H9 (cell line): Measurements from ENCODE around the gene MAGEB4. TPM values are rescaled to one million over a fixed set of nuclear protein-coding genes. Genes with fewer than 3 reads are reported as not detected.

Source experiments
- DNase-seq: peaks from one replicate; pipeline ENCODE4 v3.0.0-alpha.2; 2017
- H2AFZ ChIP-seq: one replicate; pipeline ENCODE4 v1.6.1; 2013; ENCODE audit warnings: mild to moderate bottlenecking, low read length, control low read depth, moderate library complexity
- H2AK5ac ChIP-seq: 2 replicates; pipeline ENCODE4 v1.6.1; 2013; ENCODE audit warnings: low read length, control low read depth, mixed read lengths; ENCODE audit not compliant: insufficient read length
- H2BK120ac ChIP-seq: one replicate; pipeline ENCODE4 v1.6.1; 2013; ENCODE audit warnings: low read depth, mild to moderate bottlenecking, low read length, control low read depth, inconsistent platforms; ENCODE audit not compliant: poor library complexity, severe bottlenecking
- H2BK12ac ChIP-seq: 2 replicates; pipeline ENCODE4 v1.6.1; 2013; ENCODE audit warnings: low read length, control low read depth, mixed read lengths, low read depth; ENCODE audit not compliant: insufficient read length
- H2BK15ac ChIP-seq: 2 replicates; pipeline ENCODE4 v1.6.1; 2013; ENCODE audit warnings: low read depth, low read length, control low read depth
- H2BK20ac ChIP-seq: one replicate; pipeline ENCODE4 v1.6.1; 2013; ENCODE audit warnings: low read depth, mild to moderate bottlenecking, low read length, control low read depth, inconsistent platforms; ENCODE audit not compliant: poor library complexity, severe bottlenecking
- H2BK5ac ChIP-seq: 2 replicates; pipeline ENCODE4 v1.6.1; 2013; ENCODE audit warnings: low read length, control low read depth, mixed read lengths; ENCODE audit not compliant: insufficient read length
- H3K14ac ChIP-seq: 2 replicates; pipeline ENCODE4 v1.6.1; 2013; ENCODE audit warnings: low read length, control low read depth; ENCODE audit not compliant: insufficient read depth
- H3K18ac ChIP-seq: 2 replicates; pipeline ENCODE4 v1.6.1; 2013; ENCODE audit warnings: low read depth, mild to moderate bottlenecking, mixed read lengths, low read length, control low read depth; ENCODE audit not compliant: insufficient read length
- H3K23ac ChIP-seq: 2 replicates; pipeline ENCODE4 v1.6.1; 2013; ENCODE audit warnings: low read length, control low read depth, mixed read lengths, low read depth; ENCODE audit not compliant: insufficient read length
- H3K23me2 ChIP-seq: 2 replicates; pipeline ENCODE4 v1.6.1; 2013; ENCODE audit warnings: low read depth, mild to moderate bottlenecking, mixed read lengths, low read length, control low read depth; ENCODE audit not compliant: insufficient read length, poor library complexity, severe bottlenecking
- H3K27ac ChIP-seq: 2 replicates; pipeline ENCODE4 v1.5.1; 2013; ENCODE audit warnings: low read length, control low read depth, mixed read lengths, low read depth; ENCODE audit not compliant: insufficient read length
- H3K27me3 ChIP-seq: 2 replicates; pipeline ENCODE4 v1.6.1; 2013; ENCODE audit warnings: low read length, control low read depth, inconsistent platforms; ENCODE audit not compliant: insufficient read depth
- H3K4ac ChIP-seq: 2 replicates; pipeline ENCODE4 v1.6.1; 2013; ENCODE audit warnings: low read depth, mild to moderate bottlenecking, control low read depth, inconsistent platforms, low read length, moderate library complexity
- H3K4me1 ChIP-seq: 2 replicates; pipeline ENCODE4 v1.6.1; 2013; ENCODE audit warnings: low read length, control low read depth, inconsistent platforms; ENCODE audit not compliant: insufficient read depth
- H3K4me2 ChIP-seq: 2 replicates; pipeline ENCODE4 v1.6.1; 2013; ENCODE audit warnings: low read length, control low read depth, mixed read lengths; ENCODE audit not compliant: insufficient read length, insufficient read depth
- H3K56ac ChIP-seq: 2 replicates; pipeline ENCODE4 v1.6.1; 2013; ENCODE audit warnings: low read depth, mild to moderate bottlenecking, mixed read lengths, low read length, control low read depth; ENCODE audit not compliant: insufficient read length
- H3K79me1 ChIP-seq: 2 replicates; pipeline ENCODE4 v1.6.1; 2013; ENCODE audit warnings: low read depth, mild to moderate bottlenecking, moderate library complexity, low read length, control low read depth, inconsistent platforms; ENCODE audit not compliant: insufficient read depth, poor library complexity, severe bottlenecking
- H3K79me2 ChIP-seq: 2 replicates; pipeline ENCODE4 v1.6.1; 2013; ENCODE audit warnings: low read length, control low read depth, inconsistent platforms; ENCODE audit not compliant: insufficient read depth
- H3K9ac ChIP-seq: 2 replicates; pipeline ENCODE4 v1.6.1; 2013; ENCODE audit warnings: low read length, control low read depth, mixed read lengths; ENCODE audit not compliant: insufficient read length; ENCODE audit errors: extremely low read depth
- H3K9me3 ChIP-seq: one replicate; pipeline ENCODE4 v1.6.1; 2013; ENCODE audit warnings: low read depth, low read length, inconsistent platforms; ENCODE audit not compliant: control insufficient read depth
- H3T11ph ChIP-seq: one replicate; pipeline ENCODE4 v1.6.1; 2013; ENCODE audit warnings: mild to moderate bottlenecking, low read length, control low read depth, inconsistent platforms
- H4K20me1 ChIP-seq: one replicate; pipeline ENCODE4 v1.6.1; 2013; ENCODE audit not compliant: control insufficient read depth, insufficient read length, insufficient read depth
- H4K5ac ChIP-seq: 2 replicates; pipeline ENCODE4 v1.6.1; 2013; ENCODE audit warnings: low read depth, mild to moderate bottlenecking, mixed read lengths, low read length, control low read depth; ENCODE audit not compliant: insufficient read length
- H4K8ac ChIP-seq: replicated peaks from 2 replicates; pipeline ENCODE4 v1.6.1; 2013; ENCODE audit warnings: low read length, control low read depth, mixed read lengths, low read depth; ENCODE audit not compliant: insufficient read length
- H4K91ac ChIP-seq: 2 replicates; pipeline ENCODE4 v1.6.1; 2013; ENCODE audit warnings: low read depth, mild to moderate bottlenecking, moderate library complexity, mixed read lengths, low read length, control low read depth; ENCODE audit not compliant: insufficient read length
- H3K27ac Mint-ChIP-seq, 3 experiments: 2 replicates in 2 of 3; 3 replicates in 1 of 3; pipeline ENCODE4 v1.8.0; 2020 to 2021; ENCODE audit warnings: mixed read lengths in 3 of 3, mild to moderate bottlenecking in 1 of 3, moderate library complexity in 1 of 3
- H3K27me3 Mint-ChIP-seq: 2 replicates; pipeline ENCODE4 v1.8.0; 2021; ENCODE audit warnings: low read depth, mild to moderate bottlenecking, moderate library complexity, mixed read lengths
- H3K36me3 Mint-ChIP-seq, 3 experiments: 2 replicates in 2 of 3; 3 replicates in 1 of 3; pipeline ENCODE4 v1.8.0; 2020 to 2021; ENCODE audit warnings: low read depth in 3 of 3, mixed read lengths in 3 of 3; ENCODE audit not compliant: insufficient read depth in 1 of 3
- H3K4me1 Mint-ChIP-seq, 2 experiments: 2 replicates each; pipeline ENCODE4 v1.8.0; 2020; ENCODE audit warnings: mixed read lengths in 2 of 2
- H3K4me3 Mint-ChIP-seq, 2 experiments: 2 replicates in 1 of 2; 3 replicates in 1 of 2; pipeline ENCODE4 v1.8.0; 2020 to 2021; ENCODE audit warnings: mild to moderate bottlenecking in 2 of 2, mixed read lengths in 2 of 2, moderate library complexity in 1 of 2
- H3K9me3 Mint-ChIP-seq, 2 experiments: 2 replicates in 1 of 2; 3 replicates in 1 of 2; pipeline ENCODE4 v1.8.0; 2020; ENCODE audit warnings: mild to moderate bottlenecking in 2 of 2, mixed read lengths in 2 of 2, moderate library complexity in 1 of 2
- CTCF ChIP-seq: fragments of 200-600 bp; sonication (generic); conservative IDR thresholded peaks from 3 replicates; pipeline ENCODE4 v1.8.0; 2021; ENCODE audit warnings: antibody characterized with exemption, mild to moderate bottlenecking
- WGBS: extraction: QIAGEN DNeasy Blood & Tissue Kit; methylation state at CpG from one replicate; pipeline ENCODE4 v1.1.7; 2013; ENCODE audit warnings: missing lambda C conversion rate, low lambda C conversion rate, mixed read lengths; ENCODE audit not compliant: insufficient read length; ENCODE audit errors: extremely low coverage; 5-methylcytosine and 5-hydroxymethylcytosine counted together
- total RNA-seq: library from RNA; stranded (reverse); gene quantifications from 2 replicates; pipeline ENCODE4 v1.2.1, GENCODE V29; 2021

Gene MAGEB4
- total RNA-seq, 1 experiment from 2014 or later: 0.11 TPM

GRCh38 chrX:30262763-30263162, 21.0 kb downstream of the MAGEB4 start:
- Histone ChIP-seq H2BK120ac (no peak overlapping the region), H3K79me1 (no peaks in the 10 kb centered on the region), H3K79me2 (no peaks in the 10 kb centered on the region), H4K91ac (no peak overlapping the region), H3K14ac (no peak overlapping the region), H3K27me3 (no peaks in the 10 kb centered on the region), H4K5ac (no peak overlapping the region), H2AK5ac (no peak overlapping the region), H2BK20ac (no peak overlapping the region), H2AFZ (no peak overlapping the region), H3K4me2 (no peak overlapping the region), H3K23ac (no peak overlapping the region), H2BK12ac (no peak overlapping the region), H3K4ac (no peak overlapping the region), H3K18ac (no peak overlapping the region), H3T11ph (no peak overlapping the region), H2BK5ac (no peak overlapping the region), H2BK15ac (no peak overlapping the region), H3K56ac (no peak overlapping the region), H4K20me1 (no peaks in the 10 kb centered on the region), H3K27ac (no peak overlapping the region), H3K23me2 (no peaks in the 10 kb centered on the region), H3K9me3 (no peaks in the 10 kb centered on the region), H3K9ac (no peak overlapping the region), H4K8ac (no peak overlapping the region), H3K4me1 (no peaks in the 10 kb centered on the region)
- H3K36me3 Mint-ChIP-seq: 0 out of 7 replicates have a peak, but pooled peaks cover 0 to 3% (median 0%) of the 10 kb centered on the region in 3 experiments
- H3K4me1 Mint-ChIP-seq: peaks cover 3% of the 10 kb centered on the region in 2 experiments; a peak in 3 of 4 replicates
- no peak for DNase-seq
- H3K9me3 Mint-ChIP-seq: peaks cover 0 to 28% of the 10 kb centered on the region in 2 experiments; a peak in 4 of 5 replicates
- no peak overlapping the region for H3K27ac Mint-ChIP-seq
- H3K4me3 Mint-ChIP-seq: no peak overlapping the region
- WGBS: no CpG with 5 or more reads among the region's 1 CpG
- no peak for TF ChIP-seq CTCF
- no peaks in the 10 kb centered on the region for H3K27me3 Mint-ChIP-seq
